22Rv1 (cell line): ENCODE data around the gene UBE2Q1.

Source experiments
- CTCF ChIP-seq: fragments of 450-650 bp; IDR thresholded peaks from 2 replicates; pipeline ENCODE4 v1.5.1; 2017; ENCODE audit warnings: mild to moderate bottlenecking
- ZFX ChIP-seq: fragments of 450-650 bp; IDR thresholded peaks from 2 replicates; pipeline ENCODE4 v1.6.1; 2017; ENCODE audit warnings: antibody characterized with exemption, borderline replicate concordance

DNA sequence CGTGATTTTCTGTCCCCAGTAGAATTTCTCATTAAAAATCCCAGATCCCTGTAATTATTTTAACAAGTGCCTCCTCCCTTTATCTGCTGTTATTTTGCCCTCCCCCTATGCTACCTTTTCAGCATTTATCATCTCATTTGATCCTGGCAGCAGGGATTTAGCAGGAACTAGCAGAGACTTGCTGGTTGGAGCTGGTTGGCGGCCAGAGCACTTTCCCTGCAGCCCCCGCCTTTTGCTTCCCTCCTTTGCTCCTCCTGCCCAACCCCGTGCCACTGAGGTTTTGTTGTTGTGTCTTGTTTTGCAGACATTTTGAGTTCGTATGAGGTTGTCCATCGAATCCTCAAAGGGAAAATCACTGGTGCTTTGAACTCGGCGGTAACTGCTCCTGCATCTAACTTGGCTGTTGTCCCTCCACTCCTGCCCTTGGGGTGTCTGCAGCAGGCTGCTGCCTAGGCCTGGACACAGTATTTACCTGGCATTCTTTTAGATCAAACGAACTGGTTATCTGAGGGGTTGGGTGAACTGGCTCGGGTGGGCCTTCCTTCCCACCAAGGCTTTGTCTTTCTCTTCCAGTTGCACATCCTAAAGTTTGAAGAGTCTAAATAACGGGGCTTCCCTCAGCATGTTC, 11.2 kb downstream of the UBE2Q1 start:
- no peak for TF ChIP-seq CTCF
- TF ChIP-seq ZFX: no peak
